Erythroblast (primary cell): ENCODE data around the gene CCM2L.

Experiments used
- GATA1 ChIP-seq: IDR thresholded peaks from 2 replicates; pipeline ENCODE4 v1.6.1; 2011; ENCODE audit warnings: low read depth, mild to moderate bottlenecking, control low read depth, low read length, moderate library complexity
- POLR2A ChIP-seq: IDR thresholded peaks from 2 replicates; pipeline ENCODE4 v1.6.1; 2011; ENCODE audit warnings: mild to moderate bottlenecking, low read length

- TF ChIP-seq POLR2A, result no peak
- TF ChIP-seq GATA1, result no peak
Measured at GRCh38 chr20:31974296-31974695, 35.9 kb upstream of the CCM2L start.
